UCSD-AML1 (cell line): ENCODE results near the gene PLB1.

ENCODE experiments used
- DNase-seq: peaks from one replicate; lab custom pipeline; 2025; ENCODE audit not compliant: unreplicated experiment; lab: John Stamatoyannopoulos, UW

PLB1 gene

GRCh38 chr2:28587526-28588291 is 91.8 kb downstream of the PLB1 start:
- DNase-seq: no peak

DNA sequence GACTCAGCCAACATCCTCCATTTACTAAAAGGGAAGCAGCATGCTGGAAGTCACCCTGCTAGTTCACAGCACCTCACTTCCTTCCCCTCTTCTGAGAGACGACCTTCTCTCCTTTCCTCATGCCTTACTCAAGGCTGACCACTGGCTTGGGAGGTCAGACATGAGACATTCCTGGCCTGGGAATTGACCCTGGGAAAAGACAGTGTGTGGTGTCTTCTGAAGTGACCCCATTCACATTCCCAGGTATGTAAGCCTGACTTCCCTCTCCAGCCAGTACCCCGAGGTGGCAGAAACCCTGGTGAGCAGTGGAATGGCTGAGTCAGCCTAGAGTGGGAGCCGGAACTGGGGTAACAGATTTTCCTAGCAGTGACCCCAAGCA is 92.4 kb downstream of the PLB1 start:
- DNase-seq: peak; percentile 30

- DNase-seq: no peak
Observed at GRCh38 chr2:28589746-28590463, 94.0 kb downstream of the PLB1 start.

DNA sequence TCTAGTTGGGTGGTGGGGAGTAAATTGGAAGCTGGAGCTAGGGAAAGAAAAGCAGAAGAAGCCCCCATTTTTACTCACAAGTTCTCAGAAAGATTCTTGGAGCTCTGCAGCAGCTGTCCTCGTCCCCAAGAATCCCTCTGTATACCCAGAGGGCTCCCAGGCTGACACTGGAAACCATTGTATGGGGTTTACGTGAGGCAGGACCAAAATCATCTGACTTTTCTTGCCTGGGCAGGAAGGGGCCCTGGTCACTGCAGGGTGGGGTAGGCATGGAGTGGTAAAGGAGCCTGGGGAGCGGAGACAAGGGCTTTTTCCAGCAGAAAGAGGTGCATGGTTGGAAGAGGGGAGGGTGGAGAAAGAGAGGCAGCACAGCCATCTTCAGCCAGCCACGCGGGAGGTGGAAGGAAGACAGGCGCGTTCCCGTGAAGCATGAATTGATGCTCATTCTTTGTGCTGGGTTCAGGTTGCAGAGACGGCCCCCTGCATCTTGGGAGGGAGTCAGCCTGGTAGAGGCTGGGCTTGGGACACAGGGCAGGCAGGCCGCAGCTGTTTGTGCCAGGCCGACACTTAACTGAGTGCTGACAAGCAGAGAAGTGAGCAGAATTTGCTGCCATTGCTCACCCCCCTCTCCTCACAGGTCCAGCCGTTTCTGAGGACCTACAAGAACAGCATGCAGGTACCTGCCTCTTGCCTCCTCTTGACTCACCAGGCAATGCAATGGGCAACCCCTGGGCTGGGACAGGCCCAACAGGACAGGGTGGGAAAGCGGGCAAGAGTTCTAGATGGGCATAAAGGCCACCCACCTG is 94.8 kb downstream of the PLB1 start:
- no peak for DNase-seq

DNA sequence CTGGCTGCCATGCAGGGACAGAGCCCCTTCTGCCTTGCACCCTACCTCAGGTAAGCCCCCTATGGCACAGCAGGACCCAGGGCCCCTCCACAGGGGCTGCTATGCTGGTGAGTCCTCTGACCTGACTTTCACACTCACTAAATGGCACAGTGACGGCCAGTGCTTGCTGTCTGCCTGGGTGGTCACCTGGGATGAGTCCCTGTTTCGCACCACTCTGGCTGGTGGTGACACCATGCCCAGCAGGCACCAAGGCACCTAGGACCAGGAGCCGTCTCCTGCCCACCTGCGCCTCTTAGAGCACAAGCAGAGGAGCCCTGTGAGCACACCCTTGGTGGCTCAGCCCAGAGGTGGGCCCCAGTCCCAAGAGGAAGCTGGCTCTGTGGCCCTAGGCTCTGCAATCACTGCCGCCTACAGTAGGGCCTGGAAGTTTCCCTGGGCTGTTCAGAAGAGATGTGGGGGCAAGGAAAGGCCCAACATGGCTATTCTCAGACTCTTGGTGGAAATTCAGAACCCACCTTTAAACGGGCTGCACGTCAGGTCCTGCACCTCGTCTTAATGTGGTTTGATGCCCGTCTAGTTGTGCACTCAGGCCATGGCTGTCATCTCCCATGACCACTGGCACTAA is 96.0 kb downstream of the PLB1 start:
- no peak for DNase-seq

DNA sequence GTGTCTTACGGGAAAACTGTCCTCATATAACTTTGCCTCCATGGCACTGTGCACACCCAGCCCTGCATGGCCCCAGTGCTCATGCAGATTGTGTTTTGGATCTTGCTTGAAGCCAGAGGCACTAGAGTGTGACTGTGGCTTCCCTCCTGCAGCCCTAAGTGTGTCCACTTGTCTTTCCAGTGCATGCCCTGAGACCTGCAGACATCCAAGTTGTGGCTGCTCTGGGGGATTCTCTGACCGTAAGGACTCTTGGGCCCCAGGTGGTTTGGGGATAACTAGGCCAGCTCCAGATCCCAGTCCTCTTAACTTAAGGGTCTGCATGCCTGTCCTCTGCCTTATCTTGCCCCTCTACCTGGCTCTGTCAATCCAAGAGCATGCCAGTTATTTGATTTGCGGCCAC is 96.6 kb downstream of the PLB1 start:
- no peak for DNase-seq

DNA sequence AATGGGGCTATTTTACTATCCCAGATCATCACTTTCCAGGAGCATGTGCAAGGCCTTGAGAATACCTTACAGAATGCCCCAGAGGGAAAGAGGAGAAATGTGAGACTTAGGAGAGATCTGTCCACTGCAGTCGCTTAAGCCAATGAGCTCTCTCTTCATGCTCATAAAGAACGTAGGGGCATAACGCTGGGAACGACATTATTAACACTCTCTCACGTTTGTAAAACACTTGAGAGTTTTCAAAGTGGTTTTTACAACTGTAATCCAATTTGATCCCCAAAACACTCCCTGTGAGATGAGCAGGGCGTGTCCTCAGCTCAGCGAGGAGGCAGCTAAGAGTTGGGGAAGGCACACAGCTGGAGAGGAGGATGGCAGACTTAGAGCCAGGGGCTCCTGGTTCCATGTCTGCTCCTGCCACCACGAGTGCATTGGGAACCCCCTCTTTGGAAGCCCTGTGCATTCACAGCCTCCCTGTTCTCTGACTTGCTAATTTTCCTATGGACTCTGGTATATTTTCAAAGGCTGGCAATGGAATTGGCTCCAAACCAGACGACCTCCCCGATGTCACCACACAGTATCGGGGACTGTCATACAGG is 97.4 kb downstream of the PLB1 start:
- DNase-seq: no peak

- DNase-seq: no peak
Observed at GRCh38 chr2:28594000-28594331, 98.1 kb downstream of the PLB1 start.

- peak; percentile 82 for DNase-seq
Observed at GRCh38 chr2:28594332-28595108, 98.7 kb downstream of the PLB1 start.

GRCh38 chr2:28595323-28595722 is 99.5 kb downstream of the PLB1 start:
- DNase-seq: no peak

GRCh38 chr2:28598484-28598883 is 102.6 kb downstream of the PLB1 start:
- DNase-seq: no peak

GRCh38 chr2:28600181-28600580 is 104.3 kb downstream of the PLB1 start:
- DNase-seq: no peak

DNA sequence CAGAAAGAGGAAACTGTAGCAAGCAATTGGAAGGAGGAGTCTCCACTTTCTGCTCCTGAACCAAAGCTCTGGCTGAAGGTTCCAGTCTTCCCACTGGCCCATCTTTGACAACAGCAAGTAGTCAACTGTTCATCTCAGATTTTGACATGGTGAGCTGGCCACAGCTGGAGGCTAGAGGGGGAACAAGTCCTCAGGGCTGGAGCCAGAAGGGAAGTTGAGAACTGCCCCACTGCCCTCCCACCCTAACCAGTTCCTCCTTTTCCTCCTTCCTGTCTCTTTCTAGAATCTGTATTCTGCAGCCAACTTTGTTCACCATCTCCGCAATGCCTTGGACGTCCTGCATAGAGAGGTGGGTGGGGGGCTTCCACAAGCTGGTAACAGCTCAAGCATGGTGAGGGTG is 105.8 kb downstream of the PLB1 start:
- peak; percentile 53 for DNase-seq

- DNase-seq: no peak
Observed at GRCh38 chr2:28602136-28602660, 106.3 kb downstream of the PLB1 start.

DNA sequence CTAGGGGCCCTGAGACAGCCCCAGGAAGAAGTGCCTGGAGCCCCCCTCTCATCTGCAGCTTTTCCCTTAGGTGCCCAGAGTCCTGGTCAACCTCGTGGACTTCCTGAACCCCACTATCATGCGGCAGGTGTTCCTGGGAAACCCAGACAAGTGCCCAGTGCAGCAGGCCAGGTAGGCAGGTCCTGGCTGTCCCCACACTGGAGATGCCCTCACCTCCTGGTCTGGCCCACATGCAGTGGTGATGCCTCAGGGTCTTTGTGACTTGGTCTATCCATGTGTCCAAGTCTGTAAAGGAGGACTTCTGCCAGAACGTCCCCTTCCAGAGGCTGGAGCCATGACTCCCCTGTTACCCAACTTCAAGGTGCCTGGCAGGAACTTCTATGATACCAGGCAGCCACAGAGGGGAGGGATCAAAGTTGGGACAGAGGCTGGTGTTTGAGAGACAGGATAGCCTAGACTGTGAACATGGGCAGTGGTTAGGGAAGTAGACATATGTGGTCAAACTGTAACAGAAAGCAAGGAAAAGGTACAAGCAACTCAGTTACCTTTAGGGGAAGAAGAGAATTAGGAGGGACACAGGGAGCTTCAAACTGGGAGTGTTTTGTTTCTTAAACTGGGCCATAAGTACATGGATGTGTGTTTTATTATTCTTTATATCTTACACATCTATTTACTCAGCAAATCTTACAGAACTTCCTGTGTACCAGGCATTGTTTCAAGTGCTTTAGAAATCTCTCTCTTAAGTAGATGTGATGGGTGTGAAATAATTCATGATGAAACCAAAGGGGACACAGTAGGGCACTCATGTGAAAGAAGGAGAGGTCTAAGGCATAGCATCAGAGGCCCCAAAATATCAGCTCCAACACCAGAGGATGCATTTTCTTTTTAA is 107.1 kb downstream of the PLB1 start:
- no peak for DNase-seq

GRCh38 chr2:28603821-28604220 is 108.0 kb downstream of the PLB1 start:
- DNase-seq: no peak

GRCh38 chr2:28604284-28604843 is 108.5 kb downstream of the PLB1 start:
- DNase-seq: no peak

DNA sequence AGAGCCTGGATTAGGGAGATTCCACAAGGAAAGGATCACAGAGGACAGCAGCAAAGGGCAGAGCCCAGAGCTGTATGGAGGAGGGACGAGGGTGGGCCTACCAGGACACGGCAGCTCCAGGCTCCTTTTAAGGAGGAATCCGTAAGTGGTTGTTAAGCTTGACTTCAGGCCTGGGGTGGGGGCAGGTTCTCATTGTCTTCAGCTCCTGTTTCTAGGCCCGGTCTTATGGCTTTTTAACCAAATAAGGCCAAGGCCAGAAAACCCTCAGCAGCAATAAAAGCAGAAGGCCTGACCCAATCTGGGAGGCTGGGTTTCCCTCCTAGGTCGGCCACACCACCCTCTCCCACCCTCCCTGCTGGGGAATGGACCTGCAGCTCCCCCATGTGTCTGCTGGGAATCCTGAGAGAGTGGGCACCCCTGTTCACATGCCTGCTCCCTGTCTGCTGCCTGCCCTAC is 111.2 kb downstream of the PLB1 start:
- DNase-seq: peak; percentile 64
